ENCODE data around the gene CRTAC1.

The CRTAC1 gene

DNA sequence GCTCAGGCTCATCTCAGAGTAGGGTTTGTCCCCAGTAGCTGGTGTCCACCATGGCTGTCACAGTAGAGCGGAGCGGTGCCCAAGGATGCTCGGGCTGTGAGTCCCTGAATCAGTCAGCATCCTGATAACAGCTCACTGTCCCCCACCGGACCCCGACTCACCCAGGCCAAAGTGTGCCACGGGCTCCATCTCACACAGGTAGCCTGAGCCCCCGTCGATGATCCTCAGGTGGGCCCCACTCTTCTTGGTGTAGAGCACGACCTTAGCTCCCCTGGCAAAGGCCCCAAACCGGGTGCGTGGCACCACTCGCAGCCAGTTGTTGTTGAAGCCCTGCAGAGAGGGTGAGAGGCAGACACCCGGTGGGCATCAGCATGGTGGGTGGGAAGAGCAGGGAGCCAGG is 135.3 kb downstream of the CRTAC1 start:
- no peak for DNase-seq

GRCh38 chr10:97894092-97894491 is 136.3 kb downstream of the CRTAC1 start:
- no peak for DNase-seq

- no peak for DNase-seq
Measured at GRCh38 chr10:97892939-97893338, 137.5 kb downstream of the CRTAC1 start.

- no peak for DNase-seq
Measured at GRCh38 chr10:97892506-97892905, 137.9 kb downstream of the CRTAC1 start.

DNA sequence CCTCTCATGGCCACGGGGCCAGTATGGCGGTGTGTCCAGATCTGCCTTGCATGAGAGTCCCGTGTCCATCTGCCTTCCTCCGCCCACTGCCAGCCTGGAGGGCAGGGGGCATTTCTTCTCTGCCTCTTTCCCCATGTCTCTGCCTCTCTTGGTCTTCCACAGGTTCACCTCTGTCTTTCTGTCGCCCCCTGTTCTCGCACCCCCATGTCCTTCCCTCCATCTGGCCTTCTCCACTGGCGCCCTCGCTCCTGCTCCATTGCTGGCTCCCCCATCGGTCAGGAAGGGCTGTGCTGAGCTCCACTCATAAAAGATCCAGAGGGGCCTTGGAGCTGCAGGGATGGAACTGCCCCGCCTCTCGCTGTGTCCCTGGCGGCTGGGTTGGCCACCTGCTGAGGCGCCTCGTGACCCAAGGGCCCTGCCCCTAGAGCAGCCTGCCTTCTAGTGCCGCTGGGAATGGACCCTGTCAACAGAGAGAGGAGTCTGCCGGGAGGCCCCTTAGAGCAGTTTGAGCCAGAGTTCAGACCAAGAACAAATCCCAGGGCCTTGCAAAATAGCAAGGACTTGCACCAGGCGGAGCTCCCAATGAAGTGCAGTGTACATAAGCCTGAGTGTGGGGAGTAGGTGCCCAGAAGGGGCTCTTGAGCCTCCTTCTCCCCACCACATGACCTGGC is 138.8 kb downstream of the CRTAC1 start:
- no peak for DNase-seq

DNA sequence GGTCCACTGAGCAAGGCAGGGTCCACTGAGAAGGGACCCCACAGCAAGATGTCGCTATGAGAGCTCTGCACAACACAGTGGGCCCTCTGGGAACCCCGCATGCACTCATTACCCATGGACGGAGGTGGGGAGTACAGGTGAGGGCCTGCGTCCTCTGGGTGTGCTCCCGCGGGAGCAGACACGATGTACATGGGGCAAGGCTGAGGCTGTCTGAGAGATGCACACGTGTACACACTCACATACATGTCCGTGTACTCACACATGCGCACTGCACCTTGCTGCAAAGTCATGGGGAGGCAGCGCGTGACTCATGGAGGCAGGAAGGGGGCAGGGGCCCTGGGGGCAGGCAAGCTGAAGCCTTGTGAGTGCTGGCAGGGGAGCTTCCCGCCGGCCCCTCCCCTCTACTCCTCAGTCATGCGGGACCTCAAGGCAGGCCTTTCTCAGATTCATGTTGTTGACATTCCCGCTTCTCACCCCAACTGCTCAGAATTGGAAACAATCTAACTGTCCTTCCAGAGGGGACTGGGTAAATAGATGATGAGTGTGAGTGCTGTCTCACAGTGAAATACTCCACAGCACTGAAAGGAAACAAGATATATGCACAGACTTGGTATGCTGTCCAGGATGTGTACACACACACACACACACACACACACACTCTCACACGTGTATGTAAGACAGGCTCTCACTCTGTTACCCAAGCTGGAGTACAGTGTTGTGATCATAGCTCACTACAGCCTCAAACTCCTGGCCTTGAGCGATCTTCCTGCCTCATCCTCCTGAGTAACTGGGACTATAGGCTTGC is 140.8 kb downstream of the CRTAC1 start:
- no peak for DNase-seq

DNA sequence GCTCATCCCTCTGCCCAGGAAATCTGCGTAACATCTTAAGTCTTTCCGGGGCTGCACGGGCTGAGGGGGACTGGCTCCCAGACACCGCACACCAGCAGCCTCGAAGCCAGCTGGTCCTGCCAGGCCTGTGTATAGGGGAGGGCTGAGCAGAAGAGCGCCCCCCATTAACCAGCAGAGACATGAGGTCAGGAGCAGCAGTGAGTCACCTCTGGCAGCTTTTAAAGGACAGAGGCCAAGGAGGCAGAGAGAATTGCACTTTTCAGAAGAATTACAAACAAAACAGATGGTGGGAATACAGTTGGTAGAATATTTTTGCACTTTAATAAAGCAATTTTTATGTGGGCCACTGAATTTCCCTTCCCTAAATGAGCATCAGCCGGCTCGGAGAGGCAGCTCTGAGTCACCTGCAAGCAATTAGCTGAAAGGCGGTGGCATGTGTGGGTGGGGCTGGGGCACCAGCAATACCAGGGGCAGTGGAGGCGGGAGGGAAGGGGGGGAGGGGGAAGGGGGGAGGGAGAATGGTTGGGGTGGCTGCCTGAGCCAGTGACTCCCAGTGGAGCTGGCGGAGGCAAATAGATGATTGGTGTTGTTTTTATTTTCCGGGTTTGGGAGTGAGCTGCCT is 141.7 kb downstream of the CRTAC1 start:
- DNase-seq: no peak

- DNase-seq: no peak
Measured at GRCh38 chr10:97888134-97888533, 142.3 kb downstream of the CRTAC1 start.

GRCh38 chr10:97887399-97887798 is 143.0 kb downstream of the CRTAC1 start:
- DNase-seq: no peak

DNA sequence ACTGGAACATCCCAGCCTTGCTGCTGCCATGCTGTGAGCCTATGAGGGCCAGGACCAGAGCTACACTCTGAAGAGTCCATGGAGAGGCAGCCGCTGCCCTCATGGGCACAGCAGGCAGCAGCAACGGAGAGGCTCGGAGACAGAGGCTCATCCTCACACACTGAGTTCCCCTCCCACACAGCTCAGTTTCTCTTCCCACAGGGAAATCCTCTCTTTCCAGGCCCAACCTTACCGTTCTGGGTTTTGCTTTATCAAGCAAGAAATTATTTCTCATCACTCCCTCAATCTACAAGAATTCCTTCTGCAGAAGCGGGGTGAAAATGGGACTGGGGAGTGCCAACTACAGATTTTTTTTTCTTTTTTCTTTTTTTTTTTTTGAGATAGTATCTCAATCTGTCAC is 144.1 kb downstream of the CRTAC1 start:
- DNase-seq: no peak

DNA sequence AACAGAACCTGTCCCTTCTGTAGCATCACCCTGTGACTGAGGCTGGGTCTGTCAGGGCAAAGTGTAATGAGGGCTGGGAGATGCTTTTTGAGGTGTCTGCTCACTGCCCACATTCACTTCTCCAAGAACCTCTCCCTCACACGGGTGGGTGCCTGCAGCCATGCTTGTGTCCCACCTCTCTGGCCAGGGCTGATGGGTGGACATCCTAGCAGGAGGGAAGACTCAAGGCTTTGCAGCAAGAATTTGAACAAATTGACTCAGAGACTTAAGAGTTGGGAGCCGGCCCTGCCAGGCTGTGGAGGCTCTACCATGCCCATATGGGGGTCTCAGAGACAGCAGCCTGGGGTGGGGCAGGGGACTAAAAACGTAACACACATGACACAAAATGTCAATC is 147.3 kb downstream of the CRTAC1 start:
- no peak for DNase-seq

GRCh38 chr10:97882142-97883091 is 148.0 kb downstream of the CRTAC1 start:
- no peak for DNase-seq

- DNase-seq: no peak
Measured at GRCh38 chr10:97880109-97880508, 150.3 kb downstream of the CRTAC1 start.

GRCh38 chr10:97879241-97879640 is 151.2 kb downstream of the CRTAC1 start:
- DNase-seq: no peak

DNA sequence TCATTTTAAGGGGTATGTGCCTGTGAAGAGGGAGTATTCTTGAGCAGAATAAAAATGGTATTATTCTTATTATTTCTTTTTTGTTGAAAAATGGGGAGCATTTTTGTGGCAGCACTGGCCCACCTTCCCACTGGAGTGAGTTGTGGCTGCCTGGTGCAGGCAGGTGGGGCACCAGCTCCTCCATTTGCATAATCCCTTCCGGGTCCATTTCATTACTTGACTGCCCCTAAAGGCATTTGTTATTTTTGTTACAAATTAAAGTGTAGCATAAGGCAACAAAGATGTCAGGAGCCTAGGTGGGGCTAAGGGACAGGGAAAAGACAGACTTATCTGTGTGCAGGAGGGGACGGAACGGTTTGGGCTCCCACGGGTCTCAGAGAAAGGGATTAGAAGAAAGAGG is 154.0 kb downstream of the CRTAC1 start:
- no peak for DNase-seq

DNA sequence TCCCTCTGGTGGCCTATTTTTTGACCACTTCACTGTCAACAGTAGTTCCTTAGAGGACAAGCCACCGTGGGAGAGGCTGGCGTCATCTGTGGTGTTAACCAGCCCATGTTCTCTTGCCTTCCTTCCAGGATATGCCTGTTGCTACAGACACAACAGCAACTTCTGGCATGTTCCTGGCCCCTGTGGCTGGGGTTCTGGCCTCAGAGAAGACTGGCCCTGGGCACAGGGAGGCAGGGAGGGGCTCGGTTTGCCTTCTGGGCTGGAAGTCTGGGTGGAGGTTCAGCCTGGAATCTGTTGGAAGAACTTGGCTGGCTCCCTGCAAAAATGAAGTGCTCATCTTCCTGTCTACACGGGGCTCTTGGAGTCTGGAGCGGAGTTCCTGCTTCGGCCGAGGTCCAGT is 155.0 kb downstream of the CRTAC1 start:
- DNase-seq: no peak

GRCh38 chr10:97874332-97874731 is 156.1 kb downstream of the CRTAC1 start:
- no peak for DNase-seq

GRCh38 chr10:97873569-97873968 is 156.9 kb downstream of the CRTAC1 start:
- DNase-seq: no peak

- no peak for DNase-seq
Measured at GRCh38 chr10:97870990-97871389, 159.4 kb downstream of the CRTAC1 start.

DNA sequence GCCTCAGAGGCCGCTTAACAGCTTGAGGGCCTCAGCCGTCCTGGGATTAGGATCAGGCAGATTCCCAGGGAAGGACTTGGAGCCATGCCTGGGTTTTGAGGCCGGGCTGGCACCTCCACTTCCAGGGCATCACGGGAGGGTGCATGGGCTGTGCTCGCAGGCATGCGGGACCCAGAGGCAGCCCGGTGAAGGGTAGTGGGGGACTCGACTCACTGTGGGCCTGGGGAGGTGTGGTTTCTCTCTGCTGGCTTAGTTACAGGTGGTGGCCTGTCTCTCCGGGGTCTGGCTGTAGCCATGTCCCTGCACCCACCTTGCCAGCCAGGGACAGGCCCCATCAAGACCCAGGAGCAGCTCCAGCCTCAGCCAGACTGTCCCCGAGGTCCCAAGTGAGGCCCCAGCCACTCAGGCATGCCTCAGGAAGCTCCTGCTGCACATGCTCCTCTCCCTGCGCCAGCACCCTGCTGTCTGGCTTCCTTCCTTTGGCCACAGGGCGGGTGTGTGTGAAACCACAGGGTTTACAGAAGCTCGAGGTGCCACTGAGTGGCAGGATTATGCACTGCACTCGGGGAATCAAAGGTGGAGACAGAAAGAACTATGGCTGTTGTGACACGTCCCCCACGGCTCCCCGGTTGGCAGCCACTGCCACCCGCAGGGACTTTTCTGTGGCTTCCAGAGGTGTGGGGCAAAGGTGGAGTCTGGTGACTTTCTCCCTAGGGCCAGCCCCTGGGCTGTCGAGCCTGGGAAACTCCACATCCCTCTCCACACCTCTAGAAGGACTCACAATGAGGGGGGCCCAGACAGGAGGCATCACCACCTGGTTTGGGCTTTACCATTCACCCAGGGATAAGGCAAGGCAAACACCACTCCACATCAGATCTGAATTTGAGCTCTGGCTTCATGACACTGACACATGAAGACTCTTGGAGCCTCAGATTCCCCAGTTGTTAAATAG is 161.1 kb downstream of the CRTAC1 start:
- peak; percentile 67 for DNase-seq

DNA sequence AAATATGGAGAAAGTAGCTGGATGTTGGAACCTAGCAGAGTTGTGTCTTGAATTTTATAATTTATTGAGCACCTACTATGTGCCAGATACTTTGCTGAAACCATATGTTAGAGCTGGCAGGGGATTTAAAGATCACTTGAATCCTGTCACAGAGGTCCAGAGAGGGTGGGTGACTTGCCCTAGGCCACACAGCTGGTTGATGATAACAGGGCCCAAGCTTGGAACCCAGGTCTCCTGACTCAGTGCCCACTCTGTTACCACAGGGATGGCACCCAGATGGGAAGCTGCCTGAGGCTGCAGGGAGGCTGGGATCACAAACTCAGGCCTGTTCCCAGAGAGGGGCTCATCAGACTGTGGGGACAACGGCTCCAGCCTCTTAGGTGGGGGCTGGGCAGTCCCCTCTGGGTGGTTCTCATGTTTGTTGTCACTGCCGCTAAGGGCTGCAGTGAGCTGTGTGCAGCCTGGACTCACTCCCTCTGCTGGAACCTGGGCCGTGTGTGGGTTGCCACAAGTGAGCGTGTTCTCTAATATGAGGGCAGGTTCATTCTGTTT is 162.2 kb downstream of the CRTAC1 start:
- DNase-seq: no peak

All from T-helper 9 cell (primary cell).